Panc1 (cell line): ENCODE results near the gene CTSD. TPM values are rescaled to one million over a fixed set of nuclear protein-coding genes. Genes with fewer than 3 reads are reported as not detected.

ENCODE experiments used
- ATAC-seq: fragments of 200-7000 bp; cut with Tn5 transposase; 2 replicates; pipeline ENCODE4 v1.9.1; 2020; ENCODE audit warnings: mild to moderate bottlenecking, moderate library complexity
- BruUV-seq: library from RNA; stranded (reverse); fragments of 400-500 nt; replicated peaks from 2 replicates; lab custom pipeline; 2021; lab: Mats Ljungman, UMichigan
- CTCF ChIA-PET: fragments of 300-600 bp; sonication (Branson Sonifier 250); formaldehyde crosslinking; loops from one replicate; lab custom pipeline; 2022; ENCODE audit warnings: antibody characterized with exemption; lab: Charles Lee
- POLR2A ChIA-PET: fragments of 300-600 bp; sonication (Branson Sonifier 250); formaldehyde crosslinking; loops from one replicate; lab custom pipeline; 2022; ENCODE audit warnings: antibody characterized with exemption; lab: Charles Lee
- DNase-seq: peaks from one replicate; pipeline ENCODE4 v3.0.0-alpha.2; 2010; ENCODE audit warnings: low read depth, low spot score
- H3K27ac ChIP-seq: 2 replicates; pipeline ENCODE4 v1.5.1; 2011; ENCODE audit warnings: mild to moderate bottlenecking, low read length, inconsistent platforms
- H3K27me3 ChIP-seq: fragments of 200-500 bp; sonication (Bioruptor generic); 2 replicates; pipeline ENCODE4 v1.6.0; 2014; ENCODE audit warnings: low read length, inconsistent platforms; ENCODE audit not compliant: control insufficient read depth, insufficient read depth
- H3K36me3 ChIP-seq: fragments of 200-500 bp; sonication (Bioruptor generic); 2 replicates; pipeline ENCODE4 v1.5.1; 2014; ENCODE audit warnings: inconsistent platforms, mild to moderate bottlenecking, low read length, moderate library complexity; ENCODE audit not compliant: control insufficient read depth, insufficient read depth
- H3K4me1 ChIP-seq: 2 replicates; pipeline ENCODE4 v1.5.1; 2011; ENCODE audit warnings: inconsistent platforms, mild to moderate bottlenecking, low read length, moderate library complexity; ENCODE audit not compliant: control insufficient read depth, insufficient read depth
- H3K4me3 ChIP-seq, 2 experiments: 2 replicates each; pipeline ENCODE4 v1.5.1; 2011 to 2012; ENCODE audit warnings: low read depth in 2 of 2, low read length in 2 of 2, mild to moderate bottlenecking in 2 of 2, inconsistent platforms in 1 of 2, moderate library complexity in 1 of 2
- H3K9me3 ChIP-seq: fragments of 200-500 bp; sonication (Bioruptor generic); 2 replicates; pipeline ENCODE4 v1.5.1; 2014; ENCODE audit warnings: low read depth, mild to moderate bottlenecking, inconsistent platforms, low read length, moderate library complexity; ENCODE audit not compliant: control insufficient read depth, insufficient read depth
- POLR2AphosphoS5 ChIP-seq: IDR thresholded peaks from 2 replicates; pipeline ENCODE4 v1.6.1; 2012; ENCODE audit warnings: mild to moderate bottlenecking, low read depth, low read length, moderate library complexity
- SIN3A ChIP-seq: IDR thresholded peaks from 2 replicates; pipeline ENCODE4 v1.6.1; 2012; ENCODE audit warnings: low read depth, mild to moderate bottlenecking, low read length, moderate library complexity, borderline replicate concordance; ENCODE audit not compliant: insufficient read depth
- TCF7L2 ChIP-seq: IDR thresholded peaks from 2 replicates; pipeline ENCODE4 v1.6.1; 2011; ENCODE audit warnings: mild to moderate bottlenecking, low read depth, low read length, inconsistent platforms
- in situ Hi-C: cut with HindIII; loops from 2 replicates; pipeline ENCODE4 v1.10.0; 2016; ENCODE audit warnings: low sequenced_read_pairs, low pct_unique_long_range_greater_than_20kb
- intact Hi-C: fragments of 100-400 bp; cut with micrococcal nuclease; formaldehyde crosslinking; loops from one replicate; pipeline ENCODE4 v1.10.0; 2022; ENCODE audit not compliant: unreplicated experiment
- total RNA-seq: library from RNA; stranded (reverse); gene quantifications from one replicate; pipeline ENCODE4 v1.2.1, GENCODE V29; 2021; ENCODE audit not compliant: unreplicated experiment
- TF ChIP-seq, protein P1 (sequence below): fragments of 450-650 bp; IDR thresholded peaks from 2 replicates; pipeline ENCODE4 v1.5.1; 2017; ENCODE audit warnings: mild to moderate bottlenecking
- TF ChIP-seq, protein P2 (sequence below), 2 experiments: IDR thresholded peaks; 2 replicates each; pipeline ENCODE4 v1.6.1; 2011 to 2012; ENCODE audit warnings: low read depth in 2 of 2, control low read depth in 1 of 2, low read length in 1 of 2, mild to moderate bottlenecking in 1 of 2, moderate library complexity in 1 of 2; ENCODE audit not compliant: insufficient read depth in 1 of 2

CTSD gene
- total RNA-seq, 1 experiment from 2014 or later: 1,813 TPM

DNA sequence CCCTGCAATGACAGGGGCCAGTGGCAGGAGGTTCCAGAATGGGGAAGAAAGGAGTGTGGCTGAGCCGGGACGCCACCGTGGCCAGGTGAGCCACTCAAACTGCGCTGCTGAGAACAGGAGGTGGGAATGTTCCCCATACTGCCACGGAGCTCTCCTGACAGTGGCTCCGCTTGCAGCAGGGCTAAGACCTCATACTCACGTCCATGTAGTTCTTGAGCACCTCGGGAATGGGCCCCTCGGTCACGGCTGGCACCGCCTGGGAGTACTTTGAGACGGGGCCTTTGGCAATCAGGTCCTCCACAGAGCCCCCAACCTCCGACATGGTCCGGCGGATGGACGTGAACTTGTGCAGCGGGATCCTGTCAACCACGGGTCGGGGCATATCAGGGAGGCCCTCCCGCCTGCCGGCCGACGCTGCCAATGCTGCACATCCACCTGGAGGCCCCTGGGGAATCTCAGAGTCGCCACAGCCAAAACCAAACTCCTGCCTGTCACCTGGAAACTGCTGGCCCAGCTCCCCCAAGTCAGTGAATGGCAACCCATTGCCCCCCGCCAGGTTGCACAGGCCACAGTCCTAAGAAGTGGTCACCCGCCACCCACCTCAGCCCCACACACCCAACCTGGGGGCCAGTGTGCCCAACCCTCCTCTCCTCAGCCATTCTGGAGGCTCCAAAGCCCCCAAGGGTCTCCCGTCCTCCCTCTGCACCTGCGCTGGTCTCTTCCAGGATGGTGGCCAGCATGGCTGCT lies 2.4 kb downstream of the CTSD start:
- peak overlapping the region; percentile 88 to 90 for H3K4me3 ChIP-seq
- peaks cover 81% of the 10 kb centered on the region for H3K4me1 ChIP-seq
- H3K27me3 ChIP-seq: no peaks in the 10 kb centered on the region
- DNase-seq (no peak), ATAC-seq (peak; percentile 4)
- H3K27ac ChIP-seq: peak overlapping the region; percentile 94
- BruUV-seq: no TSS peak
- no peaks in the 10 kb centered on the region for H3K9me3 ChIP-seq
- H3K36me3 ChIP-seq: 0 out of 2 replicates have a peak, but pooled peaks cover 5% of the 10 kb centered on the region
- intact Hi-C loops (loop anchor here (5.0 kb wide), 1 partner anchor 71 kb away; the partner anchor contains the start of gene SYT8), in situ Hi-C loops (no loop called here)
- POLR2A ChIA-PET: interaction anchor here (0.6 kb wide), 1 partner anchor 24 kb away, joined by 10 read pairs; no protein-coding TSS in a partner anchor
- CTCF ChIA-PET: no interaction called here
- TF ChIP-seq POLR2AphosphoS5 (no peak), SIN3A (no peak), TCF7L2 (no peak)
- TF ChIP-seq, protein P1, sequence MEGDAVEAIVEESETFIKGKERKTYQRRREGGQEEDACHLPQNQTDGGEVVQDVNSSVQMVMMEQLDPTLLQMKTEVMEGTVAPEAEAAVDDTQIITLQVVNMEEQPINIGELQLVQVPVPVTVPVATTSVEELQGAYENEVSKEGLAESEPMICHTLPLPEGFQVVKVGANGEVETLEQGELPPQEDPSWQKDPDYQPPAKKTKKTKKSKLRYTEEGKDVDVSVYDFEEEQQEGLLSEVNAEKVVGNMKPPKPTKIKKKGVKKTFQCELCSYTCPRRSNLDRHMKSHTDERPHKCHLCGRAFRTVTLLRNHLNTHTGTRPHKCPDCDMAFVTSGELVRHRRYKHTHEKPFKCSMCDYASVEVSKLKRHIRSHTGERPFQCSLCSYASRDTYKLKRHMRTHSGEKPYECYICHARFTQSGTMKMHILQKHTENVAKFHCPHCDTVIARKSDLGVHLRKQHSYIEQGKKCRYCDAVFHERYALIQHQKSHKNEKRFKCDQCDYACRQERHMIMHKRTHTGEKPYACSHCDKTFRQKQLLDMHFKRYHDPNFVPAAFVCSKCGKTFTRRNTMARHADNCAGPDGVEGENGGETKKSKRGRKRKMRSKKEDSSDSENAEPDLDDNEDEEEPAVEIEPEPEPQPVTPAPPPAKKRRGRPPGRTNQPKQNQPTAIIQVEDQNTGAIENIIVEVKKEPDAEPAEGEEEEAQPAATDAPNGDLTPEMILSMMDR: no peak
- TF ChIP-seq, protein P2, sequence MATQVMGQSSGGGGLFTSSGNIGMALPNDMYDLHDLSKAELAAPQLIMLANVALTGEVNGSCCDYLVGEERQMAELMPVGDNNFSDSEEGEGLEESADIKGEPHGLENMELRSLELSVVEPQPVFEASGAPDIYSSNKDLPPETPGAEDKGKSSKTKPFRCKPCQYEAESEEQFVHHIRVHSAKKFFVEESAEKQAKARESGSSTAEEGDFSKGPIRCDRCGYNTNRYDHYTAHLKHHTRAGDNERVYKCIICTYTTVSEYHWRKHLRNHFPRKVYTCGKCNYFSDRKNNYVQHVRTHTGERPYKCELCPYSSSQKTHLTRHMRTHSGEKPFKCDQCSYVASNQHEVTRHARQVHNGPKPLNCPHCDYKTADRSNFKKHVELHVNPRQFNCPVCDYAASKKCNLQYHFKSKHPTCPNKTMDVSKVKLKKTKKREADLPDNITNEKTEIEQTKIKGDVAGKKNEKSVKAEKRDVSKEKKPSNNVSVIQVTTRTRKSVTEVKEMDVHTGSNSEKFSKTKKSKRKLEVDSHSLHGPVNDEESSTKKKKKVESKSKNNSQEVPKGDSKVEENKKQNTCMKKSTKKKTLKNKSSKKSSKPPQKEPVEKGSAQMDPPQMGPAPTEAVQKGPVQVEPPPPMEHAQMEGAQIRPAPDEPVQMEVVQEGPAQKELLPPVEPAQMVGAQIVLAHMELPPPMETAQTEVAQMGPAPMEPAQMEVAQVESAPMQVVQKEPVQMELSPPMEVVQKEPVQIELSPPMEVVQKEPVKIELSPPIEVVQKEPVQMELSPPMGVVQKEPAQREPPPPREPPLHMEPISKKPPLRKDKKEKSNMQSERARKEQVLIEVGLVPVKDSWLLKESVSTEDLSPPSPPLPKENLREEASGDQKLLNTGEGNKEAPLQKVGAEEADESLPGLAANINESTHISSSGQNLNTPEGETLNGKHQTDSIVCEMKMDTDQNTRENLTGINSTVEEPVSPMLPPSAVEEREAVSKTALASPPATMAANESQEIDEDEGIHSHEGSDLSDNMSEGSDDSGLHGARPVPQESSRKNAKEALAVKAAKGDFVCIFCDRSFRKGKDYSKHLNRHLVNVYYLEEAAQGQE (IDR thresholded peaks at IDR 0.05; ENCODE audit: insufficient read depth in 1 of 2, low read depth in 2 of 2, low read length in 1 of 2): no peak

DNA sequence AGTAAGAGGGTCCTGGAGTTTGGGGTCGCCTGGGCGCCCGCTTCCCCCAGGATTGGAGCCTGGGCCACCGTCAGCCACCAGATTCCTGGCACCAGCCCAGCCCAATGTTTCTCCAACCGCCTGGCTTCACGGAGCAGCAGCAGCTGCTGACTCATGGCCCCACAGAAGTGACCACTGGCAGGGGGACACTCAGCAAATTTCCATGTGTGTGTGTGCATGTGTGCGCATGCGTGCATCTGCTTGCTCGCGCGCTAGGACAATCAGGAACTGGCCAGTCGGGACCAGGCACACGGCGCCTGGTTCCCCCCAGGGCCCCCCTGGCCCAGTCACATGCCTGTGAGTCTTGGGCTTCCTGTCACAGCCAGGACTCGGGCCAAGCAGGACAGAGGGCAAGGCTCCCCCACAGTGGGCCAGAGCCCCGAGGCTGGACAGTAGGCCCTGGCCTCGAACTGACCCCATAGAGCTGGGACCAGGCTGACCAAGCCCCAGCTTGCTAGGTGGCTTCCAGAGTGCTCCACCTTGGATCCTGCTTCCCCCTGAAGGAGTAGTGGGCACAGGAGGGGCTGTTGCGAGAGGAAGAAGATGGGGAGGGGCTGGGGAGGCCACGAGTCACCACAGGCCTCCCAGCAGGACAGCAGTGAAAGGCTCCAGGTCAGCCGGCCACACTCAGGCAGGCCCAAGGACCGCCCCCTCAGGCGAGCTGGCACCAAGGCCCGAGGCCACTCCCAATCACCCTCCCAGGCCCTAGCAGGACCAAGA lies 3.2 kb downstream of the CTSD start:
- Histone ChIP-seq H3K36me3 (0 out of 2 replicates have a peak, but pooled peaks cover 5% of the 10 kb centered on the region), H3K27me3 (no peaks in the 10 kb centered on the region), H3K27ac (peak overlapping the region; percentile 94), H3K4me3 (peak overlapping the region; percentile 88 to 90), H3K9me3 (no peaks in the 10 kb centered on the region), H3K4me1 (peaks cover 82% of the 10 kb centered on the region)
- ChIA-PET CTCF (no interaction called here), POLR2A (interaction anchor here (0.6 kb wide), 1 partner anchor 24 kb away, joined by 10 read pairs; no protein-coding TSS in a partner anchor)
- TF ChIP-seq TCF7L2 (no peak), SIN3A (no peak; the same call in 1 of the 2 replicates)
- TF ChIP-seq, protein P2 (IDR thresholded peaks at IDR 0.05; ENCODE audit: insufficient read depth in 1 of 2, low read depth in 2 of 2, low read length in 1 of 2): no peak
- TF ChIP-seq, protein P1: no peak
- intact Hi-C loops: loop anchor here (5.0 kb wide), 1 partner anchor 72 kb away; the partner anchor contains the start of gene SYT8
- DNase-seq: no peak
- BruUV-seq: no TSS peak
- peak; percentile 45 for ATAC-seq
- in situ Hi-C loops: no loop called here
